CD4-positive, alpha-beta T cell (primary cell): ENCODE measurements around the gene PTPRK. TPM values are rescaled to one million over a fixed set of nuclear protein-coding genes. Genes with fewer than 3 reads are reported as not detected.

Experiments
- ATAC-seq: fragments of 200-7000 bp; cut with Tn5 transposase; one replicate; pipeline ENCODE4 v1.10.0; 2022; ENCODE audit warnings: mild to moderate bottlenecking; ENCODE audit not compliant: poor library complexity
- CTCF ChIA-PET: fragments of 350-600 bp; sonication (Branson Sonifier 250); formaldehyde crosslinking; loops from one replicate; lab custom pipeline; 2021; ENCODE audit warnings: antibody characterized with exemption, inconsistent platforms; lab: Charles Lee
- POLR2A ChIA-PET: fragments of 350-600 bp; sonication (Branson Sonifier 250); formaldehyde crosslinking; loops from one replicate; lab custom pipeline; 2021; ENCODE audit warnings: antibody characterized with exemption, inconsistent platforms; lab: Charles Lee
- DNase-seq, 14 experiments: peaks; one replicate each; pipeline ENCODE4 v3.0.0-alpha.2; 2013 to 2020; ENCODE audit warnings: mixed read lengths in 2 of 14
- H3K27ac ChIP-seq, 2 donors: one replicate each; pipeline versions ENCODE4 v1.5.1 to v1.7.0; 2013; ENCODE audit warnings: low read length in 2 of 2, low read depth in 1 of 2, mild to moderate bottlenecking in 1 of 2
- H3K27me3 ChIP-seq, 2 experiments: 1 replicate in 1 of 2; 2 replicates in 1 of 2; pipeline versions ENCODE4 v1.6.1 to v1.7.0; 2013; ENCODE audit warnings: low read length in 2 of 2, control low read depth in 1 of 2, mild to moderate bottlenecking in 1 of 2, moderate library complexity in 1 of 2; ENCODE audit not compliant: insufficient read depth in 2 of 2, control insufficient read depth in 1 of 2
- H3K36me3 ChIP-seq: one replicate; pipeline ENCODE4 v1.6.1; 2013; ENCODE audit warnings: low read length, control low read depth; ENCODE audit not compliant: insufficient read depth
- H3K4me1 ChIP-seq: one replicate; pipeline ENCODE4 v1.6.1; 2013; ENCODE audit warnings: low read length, control low read depth; ENCODE audit not compliant: insufficient read depth
- H3K4me3 ChIP-seq: one replicate; pipeline ENCODE4 v1.5.1; 2013; ENCODE audit warnings: mild to moderate bottlenecking, low read length, moderate library complexity
- H3K9me3 ChIP-seq, 2 experiments: 1 replicate in 1 of 2; 2 replicates in 1 of 2; pipeline versions ENCODE4 v1.6.1 to v1.7.0; 2013; ENCODE audit warnings: low read length in 2 of 2, mild to moderate bottlenecking in 2 of 2, control low read depth in 1 of 2, moderate library complexity in 1 of 2; ENCODE audit not compliant: control insufficient read depth in 1 of 2, insufficient read depth in 1 of 2
- H3K27ac Mint-ChIP-seq: one replicate; pipeline ENCODE4 v1.8.0; 2020; ENCODE audit warnings: mixed read lengths
- H3K27me3 Mint-ChIP-seq: one replicate; pipeline ENCODE4 v1.8.0; 2021; ENCODE audit warnings: mixed read lengths
- H3K36me3 Mint-ChIP-seq: one replicate; pipeline ENCODE4 v1.8.0; 2021; ENCODE audit warnings: low read depth, mixed read lengths
- H3K4me1 Mint-ChIP-seq: one replicate; pipeline ENCODE4 v1.8.0; 2021; ENCODE audit warnings: low read depth, mixed read lengths
- H3K4me3 Mint-ChIP-seq: one replicate; pipeline ENCODE4 v1.8.0; 2020; ENCODE audit warnings: mild to moderate bottlenecking, mixed read lengths
- H3K9me3 Mint-ChIP-seq: one replicate; pipeline ENCODE4 v1.8.0; 2020; ENCODE audit warnings: mixed read lengths
- CTCF ChIP-seq: fragments of 200-600 bp; IDR thresholded peaks from one replicate; pipeline ENCODE4 v1.8.0; 2022; ENCODE audit warnings: antibody characterized with exemption, mild to moderate bottlenecking
- intact Hi-C, 2 experiments: fragments of 100-400 bp; cut with DNase I in 1 of 2; cut with micrococcal nuclease in 1 of 2; formaldehyde crosslinking; loops; one replicate each; pipeline versions ENCODE4 v1.15.1 to v1.9.0; 2023 to 2025; cut with DNase I, micrococcal nuclease
- total RNA-seq, 174 experiments: library from RNA in 2 of 174; stranded (reverse) in 2 of 174; gene quantifications; one replicate each; pipeline ENCODE4 v1.2.3 and lab custom pipeline; 2021 to 2026

PTPRK gene
- total RNA-seq, 2 experiments from 2014 or later: 8.4 to 10.3 TPM

GRCh38 chr6:128141932-128142331, 378.5 kb downstream of the PTPRK start:
- Histone ChIP-seq H3K4me1 (no peaks in the 10 kb centered on the region), H3K4me3 (no peak overlapping the region), H3K9me3 (no peaks in the 10 kb centered on the region), H3K36me3 (no peaks in the 10 kb centered on the region), H3K27ac (no peak overlapping the region), H3K27me3 (no peaks in the 10 kb centered on the region)
- DNase-seq (no peak), ATAC-seq (no peak)
- no peak for TF ChIP-seq CTCF
- H3K4me1 Mint-ChIP-seq: no peaks in the 10 kb centered on the region
- no peak overlapping the region for H3K4me3 Mint-ChIP-seq
- intact Hi-C loops: no loop called here
- CTCF ChIA-PET: no interaction called here
- POLR2A ChIA-PET: interaction anchor here (0.6 kb wide), 1 partner anchor 595 kb away, joined by 4 read pairs; no protein-coding TSS in a partner anchor
- H3K36me3 Mint-ChIP-seq: no peaks in the 10 kb centered on the region
- no peaks in the 10 kb centered on the region for H3K9me3 Mint-ChIP-seq
- no peak overlapping the region for H3K27ac Mint-ChIP-seq
- H3K27me3 Mint-ChIP-seq: no peaks in the 10 kb centered on the region

GRCh38 chr6:128139519-128139918, 380.9 kb downstream of the PTPRK start:
- Histone ChIP-seq H3K4me1 (no peaks in the 10 kb centered on the region), H3K27ac (no peak overlapping the region), H3K36me3 (no peaks in the 10 kb centered on the region), H3K9me3 (no peaks in the 10 kb centered on the region), H3K4me3 (no peak overlapping the region), H3K27me3 (no peaks in the 10 kb centered on the region)
- Mint-ChIP-seq H3K9me3 (no peaks in the 10 kb centered on the region), H3K27me3 (no peaks in the 10 kb centered on the region), H3K4me3 (no peak overlapping the region), H3K36me3 (no peaks in the 10 kb centered on the region), H3K27ac (no peak overlapping the region), H3K4me1 (no peaks in the 10 kb centered on the region)
- ChIA-PET CTCF (no interaction called here), POLR2A (no interaction called here)
- TF ChIP-seq CTCF: no peak
- intact Hi-C loops: no loop called here
- ATAC-seq (no peak), DNase-seq (no peak)

GRCh38 chr6:128138694-128139093, 381.7 kb downstream of the PTPRK start:
- intact Hi-C loops: no loop called here
- no peaks in the 10 kb centered on the region for H3K4me1 Mint-ChIP-seq
- no peaks in the 10 kb centered on the region for H3K4me1 ChIP-seq
- H3K9me3 Mint-ChIP-seq: no peaks in the 10 kb centered on the region
- TF ChIP-seq CTCF: no peak
- H3K4me3 Mint-ChIP-seq: no peak overlapping the region
- no peaks in the 10 kb centered on the region for H3K27me3 Mint-ChIP-seq
- H3K36me3 ChIP-seq: no peaks in the 10 kb centered on the region
- ChIA-PET CTCF (interaction anchor here (0.6 kb wide), 1 partner anchor 198 kb away, joined by 3 read pairs; no protein-coding TSS in a partner anchor), POLR2A (no interaction called here)
- DNase-seq: no peak
- H3K36me3 Mint-ChIP-seq: no peaks in the 10 kb centered on the region
- H3K27ac Mint-ChIP-seq: no peak overlapping the region
- no peak overlapping the region for H3K27ac ChIP-seq
- H3K27me3 ChIP-seq: no peaks in the 10 kb centered on the region
- no peaks in the 10 kb centered on the region for H3K9me3 ChIP-seq
- no peak for ATAC-seq
- no peak overlapping the region for H3K4me3 ChIP-seq
